HG03354 (cell line): Measurements from ENCODE around the gene BABAM1.
A peak's percentile ranks its signal among the peaks of the same experiment; 100 is the strongest.

Source experiments
- ATAC-seq: cut with Tn5 transposase; IDR thresholded peaks from one replicate; pipeline ENCODE4 v1.9.1; 2021; ENCODE audit warnings: mild to moderate bottlenecking; ENCODE audit not compliant: unreplicated experiment, poor library complexity, severe bottlenecking

BABAM1 gene

GRCh38 chr19:17242431-17243208 lies 24.6 kb upstream of the BABAM1 start:
- ATAC-seq: no peak

GRCh38 chr19:17243211-17243829 lies 23.9 kb upstream of the BABAM1 start:
- ATAC-seq: no peak

- no peak for ATAC-seq
Observed at GRCh38 chr19:17243830-17244617, 23.2 kb upstream of the BABAM1 start.

- ATAC-seq: peak; percentile 15
Observed at GRCh38 chr19:17244618-17245534, 22.4 kb upstream of the BABAM1 start.

GRCh38 chr19:17245535-17245984 lies 21.7 kb upstream of the BABAM1 start, which contains the start of gene NR2F6:
Gene NR2F6, minus strand, starts transcription at chr19:17245919. Its CDS starts 699 bp downstream, at chr19:17245220.
- ATAC-seq: peak; percentile 17

GRCh38 chr19:17246681-17247425 lies 20.4 kb upstream of the BABAM1 start:
- no peak for ATAC-seq

GRCh38 chr19:17248011-17248776 lies 19.0 kb upstream of the BABAM1 start:
- ATAC-seq: no peak

- no peak for ATAC-seq
Observed at GRCh38 chr19:17249887-17250548, 17.2 kb upstream of the BABAM1 start.

- ATAC-seq: no peak
Observed at GRCh38 chr19:17254636-17255035, 12.6 kb upstream of the BABAM1 start.

GRCh38 chr19:17255150-17255621 lies 12.1 kb upstream of the BABAM1 start:
- no peak for ATAC-seq

GRCh38 chr19:17256130-17256529 lies 11.1 kb upstream of the BABAM1 start:
- no peak for ATAC-seq

GRCh38 chr19:17259118-17259780 lies 8.0 kb upstream of the BABAM1 start:
- no peak for ATAC-seq

GRCh38 chr19:17259934-17260333 lies 7.3 kb upstream of the BABAM1 start:
- ATAC-seq: no peak

GRCh38 chr19:17260842-17261325 lies 6.4 kb upstream of the BABAM1 start:
- peak; percentile 79 for ATAC-seq

- ATAC-seq: no peak
Observed at GRCh38 chr19:17262557-17262956, 4.7 kb upstream of the BABAM1 start.

- ATAC-seq: no peak
Observed at GRCh38 chr19:17263712-17264640, 3.3 kb upstream of the BABAM1 start.
